ENCODE measurements around the gene NKX6-2.
"Not testable (repeated sequence)": the region's sequence is repeated elsewhere in the genome, so short reads cannot be mapped to it uniquely, and the experiment has no call there.

The NKX6-2 gene

GRCh38 chr10:132793213-132793612 lies 7.3 kb upstream of the NKX6-2 start:
- Histone ChIP-seq H3K27ac (no peak overlapping the region), H3K79me2 (no peaks in the 10 kb centered on the region), H3K36me3 (ENCODE audit: control insufficient read depth, insufficient read depth, low read length) (no peaks in the 10 kb centered on the region), H3K4me3 (ENCODE audit: low read depth, low read length) (no peak overlapping the region), H3K9ac (no peak overlapping the region), H3K4me2 (ENCODE audit: low read length) (no peak overlapping the region), H3K4me1 (no peaks in the 10 kb centered on the region), H3K27me3 (ENCODE audit: control insufficient read depth, insufficient read depth, low read length) (no peaks in the 10 kb centered on the region), H3K9me3 (ENCODE audit: control insufficient read depth, low read length) (no peaks in the 10 kb centered on the region), H2AFZ (no peak overlapping the region)
- no peak for TF ChIP-seq CTCF (IDR thresholded peaks at IDR 0.05)

GRCh38 chr10:132792796-132793195 lies 6.8 kb upstream of the NKX6-2 start:
- H3K27ac ChIP-seq = no peak overlapping the region
- no peak overlapping the region for H3K4me3 ChIP-seq (ENCODE audit: low read depth, low read length)
- H3K9me3 ChIP-seq (ENCODE audit: control insufficient read depth, low read length) = no peaks in the 10 kb centered on the region
- H3K36me3 ChIP-seq (ENCODE audit: control insufficient read depth, insufficient read depth, low read length) = no peaks in the 10 kb centered on the region
- H3K79me2 ChIP-seq = no peaks in the 10 kb centered on the region
- H3K4me2 ChIP-seq (ENCODE audit: low read length) = no peak overlapping the region
- no peak for TF ChIP-seq CTCF (IDR thresholded peaks at IDR 0.05)
- H3K4me1 ChIP-seq = no peaks in the 10 kb centered on the region
- no peak overlapping the region for H3K9ac ChIP-seq
- H3K27me3 ChIP-seq (ENCODE audit: control insufficient read depth, insufficient read depth, low read length) = no peaks in the 10 kb centered on the region
- no peak overlapping the region for H2AFZ ChIP-seq

- not testable (repeated sequence) for H3K4me3 ChIP-seq (ENCODE audit: low read depth, low read length); H3K4me1 ChIP-seq; H3K79me2 ChIP-seq; H3K9me3 ChIP-seq (ENCODE audit: control insufficient read depth, low read length); H3K9ac ChIP-seq; H3K27ac ChIP-seq; H3K4me2 ChIP-seq (ENCODE audit: low read length); H3K36me3 ChIP-seq (ENCODE audit: control insufficient read depth, insufficient read depth, low read length); H3K27me3 ChIP-seq (ENCODE audit: control insufficient read depth, insufficient read depth, low read length); H2AFZ ChIP-seq
Observed at GRCh38 chr10:132792099-132792498, 6.2 kb upstream of the NKX6-2 start.

- Histone ChIP-seq H3K4me1 (no peaks in the 10 kb centered on the region), H3K27me3 (ENCODE audit: control insufficient read depth, insufficient read depth, low read length) (no peaks in the 10 kb centered on the region), H3K79me2 (no peaks in the 10 kb centered on the region), H3K4me2 (ENCODE audit: low read length) (no peak overlapping the region), H3K36me3 (ENCODE audit: control insufficient read depth, insufficient read depth, low read length) (no peaks in the 10 kb centered on the region), H2AFZ (no peak overlapping the region), H3K4me3 (ENCODE audit: low read depth, low read length) (no peak overlapping the region), H3K9ac (no peak overlapping the region), H3K9me3 (ENCODE audit: control insufficient read depth, low read length) (no peaks in the 10 kb centered on the region), H3K27ac (no peak overlapping the region)
- no peak for TF ChIP-seq CTCF (IDR thresholded peaks at IDR 0.05)
Observed at GRCh38 chr10:132790934-132791829, 5.2 kb upstream of the NKX6-2 start.

- Histone ChIP-seq H2AFZ (no peak overlapping the region), H3K79me2 (no peaks in the 10 kb centered on the region), H3K4me2 (ENCODE audit: low read length) (no peak overlapping the region), H3K27me3 (ENCODE audit: control insufficient read depth, insufficient read depth, low read length) (no peaks in the 10 kb centered on the region), H3K36me3 (ENCODE audit: control insufficient read depth, insufficient read depth, low read length) (no peaks in the 10 kb centered on the region), H3K4me1 (no peaks in the 10 kb centered on the region), H3K9ac (no peak overlapping the region), H3K9me3 (ENCODE audit: control insufficient read depth, low read length) (no peaks in the 10 kb centered on the region), H3K27ac (no peak overlapping the region), H3K4me3 (ENCODE audit: low read depth, low read length) (no peak overlapping the region)
- no peak for TF ChIP-seq CTCF (IDR thresholded peaks at IDR 0.05)
Observed at GRCh38 chr10:132790470-132790869, 4.5 kb upstream of the NKX6-2 start.

All from parathyroid adenoma (tissue), 2 donors.